GM18951 (cell line): ENCODE measurements around the gene GATA6.

ENCODE experiments used
- POLR2A ChIP-seq: IDR thresholded peaks from 4 replicates; pipeline ENCODE4 v1.6.1; 2011; ENCODE audit warnings: mild to moderate bottlenecking; ENCODE audit not compliant: insufficient read length, insufficient read depth; ENCODE audit errors: extremely low read depth
- in situ Hi-C: fragments of 300-500 bp; cut with MboI; formaldehyde crosslinking; loops from one replicate; pipeline ENCODE4 v1.12.0; 2022; ENCODE audit warnings: low sequenced_read_pairs, mixed read lengths, inconsistent platforms; ENCODE audit not compliant: unreplicated experiment

Gene GATA6

DNA sequence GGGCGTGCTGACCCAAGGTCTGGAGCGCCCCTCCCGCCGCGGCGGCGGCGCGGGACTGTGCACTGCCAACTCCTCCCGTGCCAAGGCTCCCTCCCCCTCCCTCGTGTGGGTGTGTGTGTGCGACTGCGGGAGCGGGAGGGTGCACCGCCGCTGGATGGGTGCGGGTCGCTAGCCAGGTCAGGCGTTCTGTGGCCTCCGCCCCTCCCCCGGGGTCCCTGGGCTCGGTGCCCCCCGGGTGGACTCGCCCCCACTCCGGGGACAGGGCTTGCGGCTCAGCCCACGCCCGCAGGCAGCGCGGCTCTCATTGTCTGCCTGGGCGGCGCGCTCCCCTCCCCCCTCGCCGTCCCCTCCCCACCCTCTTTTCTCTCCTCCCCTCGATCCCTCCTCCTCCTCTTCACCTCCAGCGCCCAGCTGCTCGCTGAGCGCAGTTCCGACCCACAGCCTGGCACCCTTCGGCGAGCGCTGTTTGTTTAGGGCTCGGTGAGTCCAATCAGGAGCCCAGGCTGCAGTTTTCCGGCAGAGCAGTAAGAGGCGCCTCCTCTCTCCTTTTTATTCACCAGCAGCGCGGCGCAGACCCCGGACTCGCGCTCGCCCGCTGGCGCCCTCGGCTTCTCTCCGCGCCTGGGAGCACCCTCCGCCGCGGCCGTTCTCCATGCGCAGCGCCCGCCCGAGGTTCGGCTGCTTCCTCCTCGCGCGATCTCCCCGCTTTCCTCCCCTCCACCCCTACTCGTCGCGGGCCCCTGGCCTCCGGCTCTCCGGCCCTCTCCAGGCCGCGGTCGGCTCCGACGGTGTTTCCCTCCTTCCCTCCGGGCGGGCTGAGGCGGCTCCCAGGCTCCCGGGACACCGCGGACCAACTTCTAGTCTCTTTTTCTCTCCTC lies at the start of gene GATA6:
Gene GATA6, plus strand, starts transcription at position 579 of the 878 bp plus-strand sequence. CDS start 1,556 bp downstream, outside the sequence.
- no peak for TF ChIP-seq POLR2A

DNA sequence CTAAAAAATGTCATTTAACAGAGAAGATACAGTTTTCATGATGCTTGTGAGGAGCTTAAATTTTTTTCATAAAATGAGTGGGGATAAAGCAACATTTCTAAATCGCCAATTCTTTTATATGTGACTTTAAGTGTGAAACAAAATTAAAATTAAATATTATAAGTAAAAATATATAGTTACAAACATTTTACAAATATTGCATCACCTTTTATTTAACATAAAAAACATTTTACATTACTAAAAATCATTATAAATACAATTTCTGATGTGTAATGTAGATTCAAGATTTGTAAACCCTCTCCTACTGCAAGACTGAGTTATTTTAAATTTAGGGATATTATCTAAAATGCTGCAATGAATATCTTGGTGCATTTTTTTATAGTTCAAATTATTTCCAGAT lies 44.4 kb upstream of the GATA6 start:
- TF ChIP-seq POLR2A, result no peak
- in situ Hi-C loops, result no loop called here

More for the DNA sequence above, at the start of gene GATA6:
- in situ Hi-C loops, result no loop called here

GRCh38 chr18:22128954-22129353 lies 40.4 kb upstream of the GATA6 start:
- in situ Hi-C loops, result no loop called here
- TF ChIP-seq POLR2A, result no peak

DNA sequence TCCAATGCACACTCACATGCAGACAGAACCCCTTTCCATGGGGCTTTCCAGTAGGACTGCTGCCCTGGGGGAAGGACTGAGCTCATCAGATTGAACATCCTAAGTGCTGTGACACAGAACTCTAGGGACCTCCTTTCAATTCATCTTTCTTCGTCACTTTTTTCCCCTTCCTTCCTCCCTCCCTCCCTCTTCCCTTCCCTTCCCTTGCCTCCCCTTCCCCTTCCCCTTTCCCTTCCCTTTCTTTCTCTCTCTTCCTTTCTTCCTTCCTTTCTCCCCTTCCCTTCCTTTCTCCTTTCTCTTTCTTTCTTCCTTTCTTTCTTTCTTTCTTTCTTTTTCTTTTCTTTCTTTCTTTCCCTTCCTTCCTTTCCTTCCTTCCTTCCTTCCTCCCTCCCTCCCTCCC lies 39.6 kb upstream of the GATA6 start:
- in situ Hi-C loops, result no loop called here
- TF ChIP-seq POLR2A, result no peak

GRCh38 chr18:22132258-22132657 lies 37.1 kb upstream of the GATA6 start:
- in situ Hi-C loops, result no loop called here

GRCh38 chr18:22132763-22133162 lies 36.6 kb upstream of the GATA6 start:
- in situ Hi-C loops, result no loop called here
- TF ChIP-seq POLR2A, result no peak

More at GRCh38 chr18:22132258-22132657, 37.1 kb upstream of the GATA6 start:
- TF ChIP-seq POLR2A, result no peak

- in situ Hi-C loops, result no loop called here
- TF ChIP-seq POLR2A, result no peak
These were observed 33.0 kb upstream of the GATA6 start for GRCh38 chr18:22136395-22136794.

GRCh38 chr18:22141211-22141610 lies 28.2 kb upstream of the GATA6 start:
- in situ Hi-C loops, result no loop called here
- TF ChIP-seq POLR2A, result no peak

DNA sequence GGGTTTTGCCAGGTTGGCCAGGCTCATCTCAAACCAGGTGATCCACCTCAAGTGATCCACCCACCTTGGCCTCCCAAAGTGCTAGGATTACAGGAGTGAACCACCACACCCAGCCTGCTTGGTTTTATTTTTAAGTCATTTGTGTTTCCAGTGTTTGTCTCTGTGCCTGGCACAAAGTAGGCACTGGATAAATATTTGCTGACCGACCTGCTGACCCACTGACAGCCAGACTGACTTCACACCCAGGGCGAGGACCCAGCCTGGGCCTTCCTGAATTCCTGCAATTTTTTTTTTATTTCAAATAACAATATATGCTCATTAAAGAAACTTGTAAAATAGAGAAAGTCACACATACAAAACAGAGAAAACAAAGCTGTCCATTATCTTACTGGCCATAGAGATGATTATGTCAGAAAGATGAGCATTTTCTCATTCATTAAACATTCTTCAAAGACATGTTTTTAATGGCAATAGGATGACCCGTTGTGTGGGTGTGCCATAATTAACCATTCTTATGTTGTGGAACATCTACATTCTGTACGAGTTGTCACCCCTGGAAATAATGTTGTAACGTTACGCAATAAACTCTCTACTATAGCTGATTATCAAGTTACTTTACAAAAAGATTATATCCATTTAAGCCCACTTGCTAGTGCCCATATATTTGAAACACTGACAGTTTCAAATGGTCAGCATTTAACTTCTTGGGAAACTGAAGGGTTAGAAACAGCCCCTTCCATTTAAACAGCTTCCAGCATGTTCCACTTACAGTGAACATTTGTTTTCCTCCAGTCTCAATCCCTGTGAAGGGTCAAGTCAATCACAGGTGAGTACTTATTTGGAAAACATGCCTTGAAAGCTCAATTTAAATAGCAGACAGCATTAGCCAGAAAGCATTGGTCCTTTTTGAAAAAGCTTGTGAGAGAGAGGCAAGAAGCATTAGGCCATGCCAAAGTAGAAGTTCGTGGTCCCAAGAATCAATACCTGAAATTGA lies 25.7 kb upstream of the GATA6 start:
- in situ Hi-C loops, result no loop called here
- no peak for TF ChIP-seq POLR2A

GRCh38 chr18:22145160-22145559 lies 24.2 kb upstream of the GATA6 start:
- TF ChIP-seq POLR2A, result no peak
- in situ Hi-C loops, result no loop called here

- no peak for TF ChIP-seq POLR2A
- in situ Hi-C loops, result no loop called here
These were observed 19.7 kb upstream of the GATA6 start for GRCh38 chr18:22149710-22150109.

GRCh38 chr18:22152093-22152492 lies 17.3 kb upstream of the GATA6 start:
- TF ChIP-seq POLR2A, result no peak
- in situ Hi-C loops, result no loop called here

DNA sequence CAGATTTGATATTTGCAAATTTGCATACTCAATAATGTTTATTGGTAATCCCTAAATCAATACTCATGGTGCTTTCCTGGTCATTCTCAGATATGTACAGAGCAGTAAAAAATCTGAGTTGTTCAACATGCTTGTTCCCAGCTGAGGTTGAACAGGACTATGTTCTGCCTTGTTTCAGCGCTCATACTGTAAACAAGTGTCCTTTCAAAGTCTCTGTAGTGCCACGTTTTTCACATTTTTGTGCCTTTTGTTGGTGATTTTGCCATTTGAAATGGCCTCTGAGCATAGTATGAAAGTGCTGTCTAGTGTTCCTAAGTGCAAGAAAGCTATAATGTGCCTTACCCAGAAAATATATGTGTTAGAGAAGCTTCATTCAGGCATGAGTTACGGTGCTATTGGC lies 16.0 kb upstream of the GATA6 start:
- in situ Hi-C loops, result no loop called here
- TF ChIP-seq POLR2A, result no peak
